C1 segment of cervical spinal cord (tissue), 14 donors: Measurements from ENCODE around the gene ITPK1.

Experiments used
- DNase-seq, 14 donors: peaks; one replicate each; lab custom pipeline; 2025; lab: John Stamatoyannopoulos, UW

The ITPK1 gene

GRCh38 chr14:93061380-93062012 lies 54.2 kb downstream of the ITPK1 start:
- no peak for DNase-seq

GRCh38 chr14:93060841-93061240 lies 54.9 kb downstream of the ITPK1 start:
- DNase-seq: no peak

DNA sequence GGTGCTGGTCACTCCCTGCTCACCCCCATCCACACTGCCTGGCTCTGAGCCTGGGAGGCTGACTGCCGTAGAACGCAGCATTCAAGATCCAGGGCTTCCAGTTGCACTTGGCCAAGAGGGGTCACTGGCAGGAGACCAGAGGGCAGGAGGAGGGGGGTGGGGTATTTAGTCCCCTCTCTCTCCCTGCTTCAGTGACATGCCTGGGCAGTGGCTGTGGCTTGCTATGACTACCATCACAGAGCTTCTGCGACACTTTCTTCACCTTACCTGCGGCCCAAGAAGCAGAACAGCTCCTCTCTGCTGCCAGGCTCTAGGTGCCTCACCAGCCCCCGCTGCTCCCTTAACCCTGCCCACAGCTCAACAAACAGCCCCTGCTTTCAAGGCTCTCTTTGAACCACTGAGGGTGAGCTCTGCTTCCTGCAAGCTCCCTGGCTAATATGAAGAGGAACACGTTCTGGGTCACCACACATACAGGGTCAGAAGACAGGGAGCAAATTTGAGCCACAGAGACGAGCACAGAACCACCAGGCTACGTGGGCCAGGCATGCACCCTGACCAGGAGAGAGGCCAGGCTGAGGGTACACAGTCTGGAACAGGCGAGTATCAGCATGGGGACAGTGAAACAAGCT lies 55.7 kb downstream of the ITPK1 start:
- DNase-seq: peak in 3 of 14 donors; percentile 12 to 33 (median 25)

DNA sequence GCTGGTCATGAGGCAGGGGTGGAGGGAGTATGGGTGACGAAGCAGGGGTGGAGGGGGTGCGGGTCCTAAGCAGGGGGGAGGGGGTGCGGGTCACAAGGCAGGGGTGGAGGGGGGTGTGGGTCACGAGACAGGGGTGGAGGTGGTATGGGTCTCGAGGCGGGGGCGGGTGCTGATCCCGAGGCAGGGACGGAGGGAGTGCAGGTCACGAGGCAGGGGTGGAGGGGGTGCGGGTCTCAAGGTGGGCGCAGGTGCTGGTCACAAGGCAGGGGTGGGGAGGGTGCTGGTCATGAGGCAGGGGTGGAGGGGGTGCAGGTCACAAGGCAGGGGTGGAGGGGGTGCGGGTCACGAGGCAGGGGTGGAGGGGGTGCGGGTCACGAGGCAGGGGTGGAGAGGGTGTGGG lies 56.5 kb downstream of the ITPK1 start:
- DNase-seq: no peak

GRCh38 chr14:93057586-93058280 lies 58.0 kb downstream of the ITPK1 start:
- DNase-seq: no peak

DNA sequence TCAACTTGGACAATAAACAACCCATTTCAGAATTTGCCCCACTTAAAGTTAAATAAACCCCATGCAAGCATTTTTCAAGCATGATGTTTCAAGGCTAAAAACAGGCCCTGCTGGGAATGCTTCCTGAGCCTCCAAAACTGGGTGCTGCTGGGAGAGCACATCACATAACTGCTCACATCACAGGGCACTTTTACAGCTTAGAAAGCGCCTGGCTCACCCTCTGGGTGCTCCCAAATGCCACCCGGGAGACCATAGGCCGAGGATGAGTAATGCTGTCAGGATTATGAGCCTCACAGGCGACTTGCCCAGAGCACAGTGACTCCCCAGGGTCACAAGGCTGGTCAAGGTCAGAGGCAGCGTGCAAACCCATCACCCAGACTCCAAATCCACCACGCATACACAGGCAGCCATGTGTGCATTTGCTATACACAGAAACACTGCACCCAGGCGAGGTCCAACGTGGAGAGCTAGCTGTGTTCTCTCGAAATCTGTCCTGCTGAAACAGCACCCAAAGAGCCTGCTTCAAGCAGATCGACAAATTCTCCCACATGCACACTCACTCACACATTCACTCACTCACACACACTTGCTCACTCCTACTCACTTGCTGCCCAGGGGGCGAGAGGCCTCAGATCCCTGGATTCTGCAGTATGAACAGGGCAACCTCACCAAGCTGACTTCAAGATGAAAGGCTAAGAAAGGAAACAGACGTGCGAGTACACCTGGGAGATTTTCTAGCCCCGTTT lies 58.7 kb downstream of the ITPK1 start:
- peak in 1 of 14 donors; percentile 21 for DNase-seq

DNA sequence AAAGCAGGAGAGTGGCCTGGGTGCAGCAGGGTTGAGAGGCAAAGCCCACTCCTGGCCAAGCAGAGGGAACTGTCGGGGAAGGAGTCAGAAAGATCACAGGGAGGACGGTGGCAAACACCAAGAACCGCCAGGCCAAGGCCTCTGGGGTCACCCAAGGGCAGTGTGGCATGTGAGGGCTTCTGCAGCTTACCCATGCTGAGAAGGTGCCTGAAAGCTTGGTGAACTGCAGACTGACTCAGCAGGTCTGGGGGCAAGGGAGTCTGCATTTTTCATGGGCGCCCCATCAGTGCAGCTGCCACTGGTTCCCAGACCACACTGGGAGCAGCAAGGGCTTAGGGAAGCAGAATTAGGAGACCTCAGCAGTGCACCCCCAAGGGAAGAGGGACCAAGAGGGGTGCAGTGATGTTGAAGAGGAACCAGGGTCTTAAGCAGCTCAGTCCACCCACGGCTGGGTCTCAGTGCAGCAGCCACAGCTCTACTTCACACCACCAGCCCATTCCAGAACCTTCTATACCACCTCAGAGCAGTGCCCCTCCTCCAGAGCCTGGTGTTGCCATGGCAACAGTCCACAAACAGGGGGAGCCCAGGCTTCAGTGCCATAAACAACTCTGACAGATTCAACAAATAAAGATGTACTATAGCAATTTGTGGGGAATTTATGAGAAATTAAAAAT lies 59.4 kb downstream of the ITPK1 start:
- no peak for DNase-seq

DNA sequence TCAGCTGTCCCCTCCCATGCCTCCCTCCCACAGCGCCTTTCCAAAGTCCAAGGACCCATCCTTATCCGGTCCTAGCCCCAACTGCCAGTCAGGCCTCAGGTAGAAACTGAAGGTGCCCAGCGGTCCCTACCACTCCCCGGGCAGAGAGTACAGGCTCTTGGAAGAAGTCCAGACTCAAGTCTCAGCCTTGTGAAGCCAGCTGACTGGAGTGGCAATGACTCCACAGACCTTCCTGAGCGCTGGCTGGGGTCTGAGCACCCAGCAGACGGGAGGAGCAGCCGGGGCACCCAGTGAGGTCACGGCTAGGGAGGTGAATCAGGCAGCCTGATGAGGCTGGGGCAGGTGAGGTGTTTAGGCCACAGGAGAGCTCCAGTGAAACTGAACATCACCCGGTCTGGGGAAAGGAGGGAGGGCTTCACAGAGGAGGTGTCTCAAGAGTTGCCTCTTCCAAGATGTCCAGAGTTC lies 60.0 kb downstream of the ITPK1 start:
- no peak for DNase-seq

GRCh38 chr14:93054876-93055275 lies 60.8 kb downstream of the ITPK1 start:
- DNase-seq: peak in 1 of 14 donors; percentile 37

DNA sequence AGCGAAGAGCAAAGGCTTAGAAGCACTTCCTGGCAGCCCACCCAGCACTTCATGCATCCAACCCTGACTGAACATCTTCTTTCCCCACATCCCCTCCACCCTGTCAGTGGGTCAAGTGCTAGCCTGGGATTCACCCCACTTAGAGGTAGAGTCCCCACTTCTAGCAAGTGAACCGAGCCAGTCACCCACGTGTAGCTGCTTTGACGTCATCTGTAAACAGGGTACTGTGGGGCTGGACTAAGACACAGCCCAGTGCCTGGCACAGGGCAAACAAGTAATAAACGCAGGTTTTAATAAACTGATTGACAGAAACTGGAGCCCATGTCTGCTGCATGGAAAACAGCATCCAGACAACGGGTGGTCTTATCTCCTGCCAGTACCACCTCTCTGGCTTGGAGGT lies 61.7 kb downstream of the ITPK1 start:
- no peak for DNase-seq

DNA sequence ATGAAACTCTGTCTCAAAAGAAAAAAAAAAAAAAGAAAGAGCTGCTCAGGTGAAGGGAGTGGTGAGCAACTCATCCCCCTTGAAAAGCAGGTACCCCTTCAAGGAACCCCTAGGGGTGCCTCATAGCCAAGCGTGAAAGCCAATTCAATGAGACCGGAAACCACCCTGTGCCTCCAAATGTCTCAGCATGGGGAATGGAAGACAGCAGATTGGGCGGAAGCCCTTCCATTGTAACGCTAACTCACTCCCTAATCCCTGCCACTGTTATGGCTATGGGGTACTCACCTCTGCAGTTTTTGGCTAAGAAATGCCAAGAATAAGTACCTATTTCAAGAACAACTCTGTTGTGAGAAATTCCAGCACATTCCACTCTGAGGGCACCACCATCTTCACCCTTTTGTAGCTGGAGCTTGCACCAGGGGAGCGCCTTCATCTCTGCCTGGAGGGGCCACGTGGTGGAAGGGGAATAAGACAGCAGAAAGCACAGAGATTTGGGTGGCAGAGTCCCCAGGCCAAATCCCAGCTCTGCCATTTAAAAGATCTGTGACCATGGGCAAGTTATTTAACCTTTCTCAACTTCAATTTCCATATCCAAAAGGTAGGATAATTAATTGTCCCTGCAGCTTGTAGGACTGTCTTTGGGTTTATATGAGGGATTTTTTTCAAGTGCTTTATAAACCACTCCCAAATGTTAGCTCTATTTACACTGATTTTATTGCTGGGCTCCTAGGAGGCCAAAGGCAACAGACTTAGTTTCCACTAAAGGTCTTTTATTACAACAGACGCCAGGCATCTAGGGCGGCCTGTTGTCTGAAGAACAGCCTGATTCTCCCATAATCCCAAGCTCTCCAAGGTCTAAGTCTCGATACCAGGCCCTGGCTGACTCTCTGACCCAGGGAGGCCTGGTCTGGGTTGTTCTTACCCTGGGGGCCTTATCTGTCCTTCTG lies 63.9 kb downstream of the ITPK1 start:
- DNase-seq: no peak

- no peak for DNase-seq
Measured at GRCh38 chr14:93050761-93051160, 65.0 kb downstream of the ITPK1 start.

GRCh38 chr14:93049867-93050331 lies 65.8 kb downstream of the ITPK1 start:
- peak in 1 of 14 donors; percentile 59 for DNase-seq

- no peak for DNase-seq
Measured at GRCh38 chr14:93049315-93049714, 66.4 kb downstream of the ITPK1 start.

GRCh38 chr14:93048843-93049242 lies 66.9 kb downstream of the ITPK1 start:
- DNase-seq: no peak

- no peak for DNase-seq
Measured at GRCh38 chr14:93047661-93048060, 68.1 kb downstream of the ITPK1 start.

DNA sequence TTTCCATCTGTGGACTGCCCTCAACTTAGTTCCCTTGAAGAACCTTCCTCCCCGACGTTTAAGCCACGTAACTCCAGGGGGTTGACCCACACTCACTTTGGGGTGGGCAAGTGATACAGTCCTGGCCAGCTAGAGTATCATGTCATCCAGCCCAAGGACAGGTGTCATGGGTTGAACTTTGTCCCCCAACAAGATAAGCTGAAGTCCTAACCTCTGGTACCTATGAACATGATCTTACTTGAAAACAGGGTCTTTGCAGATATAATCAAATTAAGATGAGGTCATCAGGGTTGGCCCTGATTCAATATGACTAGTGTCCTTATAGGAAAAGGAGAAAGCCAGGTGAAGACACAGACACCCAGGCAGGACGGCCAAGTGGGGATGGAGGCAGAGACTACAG lies 68.6 kb downstream of the ITPK1 start:
- DNase-seq: no peak

- DNase-seq: no peak
Measured at GRCh38 chr14:93046705-93047050, 69.0 kb downstream of the ITPK1 start.

GRCh38 chr14:93045965-93046704 lies 69.6 kb downstream of the ITPK1 start:
- DNase-seq: no peak

- no peak for DNase-seq
Measured at GRCh38 chr14:93045211-93045674, 70.5 kb downstream of the ITPK1 start.
